HG03521 (cell line): ENCODE results near the gene LRIG2.
"Not testable (repeated sequence)": the region's sequence is repeated elsewhere in the genome, so short reads cannot be mapped to it uniquely, and the experiment has no call there.

Experiments used
- ATAC-seq: cut with Tn5 transposase; IDR thresholded peaks from one replicate; pipeline ENCODE4 v1.9.1; 2021; ENCODE audit warnings: mild to moderate bottlenecking, moderate library complexity; ENCODE audit not compliant: unreplicated experiment

The LRIG2 gene

DNA sequence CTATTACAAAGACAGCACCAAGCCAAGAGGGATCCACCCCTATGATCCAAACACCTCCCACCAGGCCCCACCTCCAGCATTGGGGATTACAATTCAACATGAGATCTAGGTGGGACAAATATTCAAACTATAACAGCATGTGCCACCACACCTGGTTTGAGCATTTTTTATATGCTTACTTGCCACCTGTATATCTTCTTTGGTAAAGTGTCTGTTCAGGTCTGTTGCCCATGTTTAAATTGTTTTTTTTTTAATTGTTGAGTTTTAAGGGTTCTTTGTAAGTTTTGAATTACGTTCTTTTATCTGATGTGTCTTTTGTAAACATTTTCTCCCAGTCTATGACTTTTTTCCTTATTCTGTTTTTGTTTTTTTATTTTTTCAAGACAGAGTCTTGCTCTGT lies 83.4 kb downstream of the LRIG2 start:
- ATAC-seq: no peak

DNA sequence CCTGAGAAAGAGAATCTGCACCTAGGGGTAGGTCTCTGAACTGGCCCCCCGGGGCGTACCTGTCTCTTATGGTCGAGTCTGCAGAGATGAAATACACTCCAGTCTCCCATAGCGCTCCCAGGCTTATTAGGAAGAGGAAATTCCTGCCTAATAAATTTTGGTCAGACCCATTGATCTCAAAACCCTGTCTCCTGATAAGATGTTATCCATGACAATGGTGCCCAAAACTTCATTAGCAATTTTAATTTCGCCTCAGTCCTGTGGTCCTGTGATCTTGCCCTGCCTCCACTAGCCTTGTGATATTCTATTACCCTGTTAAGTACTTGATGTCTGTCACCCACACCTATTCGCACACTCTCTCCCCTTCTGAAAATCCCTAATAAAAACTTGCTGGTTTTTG lies 85.7 kb downstream of the LRIG2 start:
- not testable (repeated sequence) for ATAC-seq

DNA sequence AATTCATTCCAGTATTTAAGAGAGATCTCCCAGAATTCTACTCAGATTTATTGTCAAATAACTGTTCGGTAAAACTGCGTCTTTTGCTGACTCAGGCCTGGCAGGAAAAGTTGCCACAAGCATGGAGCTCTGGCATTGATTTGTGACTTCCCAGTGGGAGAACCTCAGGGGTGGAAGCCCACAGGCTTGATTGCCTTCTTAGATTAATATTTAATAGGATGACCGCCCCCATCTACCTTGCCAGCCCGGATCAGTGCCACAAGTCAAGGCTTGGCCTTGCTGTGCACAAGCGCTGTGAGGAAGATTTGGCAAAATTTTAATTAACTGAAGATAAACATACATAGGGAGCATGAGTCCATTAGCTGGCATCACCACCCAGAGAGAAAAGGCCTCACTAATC lies 93.5 kb downstream of the LRIG2 start:
- no peak for ATAC-seq

DNA sequence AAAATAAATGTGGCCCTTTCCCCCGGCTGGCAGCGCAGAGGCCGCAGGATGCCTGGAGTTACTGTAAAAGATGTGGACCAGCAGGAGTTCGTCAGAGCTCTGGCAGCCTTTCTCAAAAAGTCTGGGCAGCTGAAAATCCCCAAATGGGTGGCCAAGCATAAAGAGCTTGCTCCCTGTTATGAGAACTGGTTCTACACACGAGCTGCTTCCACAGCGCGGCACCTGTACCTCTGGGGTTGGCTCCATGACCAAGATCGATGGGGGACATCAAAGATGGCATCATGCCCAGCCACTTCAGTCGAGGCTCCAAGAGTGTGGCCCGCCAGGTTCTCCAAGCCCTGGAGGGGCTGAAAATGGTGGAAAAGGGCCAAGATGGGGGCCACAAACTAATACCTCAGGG lies 95.9 kb downstream of the LRIG2 start:
- ATAC-seq: no peak

- ATAC-seq: no peak
Measured at GRCh38 chr1:113169591-113169990, 96.6 kb downstream of the LRIG2 start.

GRCh38 chr1:113170519-113170918 lies 97.5 kb downstream of the LRIG2 start:
- peak; percentile 56 for ATAC-seq

DNA sequence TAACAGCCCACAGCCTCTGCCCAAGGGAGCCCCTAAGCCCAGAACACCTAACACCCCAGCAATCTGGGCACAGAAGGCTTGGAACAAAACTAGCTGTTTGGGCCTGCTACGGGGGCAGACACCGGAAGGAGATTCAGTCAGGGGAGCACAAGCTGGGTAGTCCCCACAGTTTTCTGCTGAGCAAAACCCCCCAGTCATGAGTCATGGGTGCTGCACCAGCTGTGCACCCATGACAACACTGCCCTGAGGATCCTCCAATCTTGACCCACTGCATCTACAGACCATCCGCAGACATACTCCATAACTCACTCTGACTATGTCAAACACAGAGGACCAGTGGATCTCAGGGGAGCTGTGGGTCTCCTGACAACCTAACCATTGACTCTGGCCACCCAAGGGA lies 105.1 kb downstream of the LRIG2 start:
- peak; percentile 69 for ATAC-seq

- ATAC-seq: no peak
Measured at GRCh38 chr1:113178522-113178921, 105.5 kb downstream of the LRIG2 start.
